HG02798 (cell line): Measurements from ENCODE around the gene CDS2.

ENCODE experiments used
- ATAC-seq: cut with Tn5 transposase; IDR thresholded peaks from one replicate; pipeline ENCODE4 v1.9.1; 2021; ENCODE audit warnings: mild to moderate bottlenecking; ENCODE audit not compliant: unreplicated experiment, poor library complexity

Gene CDS2

GRCh38 chr20:5118220-5119142, 8.3 kb upstream of the CDS2 start:
- no peak for ATAC-seq

- ATAC-seq: no peak
Observed at GRCh38 chr20:5119143-5119434, 7.7 kb upstream of the CDS2 start.

- ATAC-seq: peak; percentile 94
Observed at GRCh38 chr20:5119435-5120184, 7.2 kb upstream of the CDS2 start, which contains the start of gene PCNA. Gene PCNA, minus strand, starts transcription at chr20:5119958. Its CDS starts 160 bp downstream, at chr20:5119798.

- no peak for ATAC-seq
Observed at GRCh38 chr20:5120185-5120476, 6.7 kb upstream of the CDS2 start.

GRCh38 chr20:5122873-5123260, 3.9 kb upstream of the CDS2 start:
- ATAC-seq: no peak

- ATAC-seq: peak; percentile 20
Observed at GRCh38 chr20:5127204-5127858, 523 bp downstream of the CDS2 start.

GRCh38 chr20:5127859-5128424, 1.1 kb downstream of the CDS2 start:
- no peak for ATAC-seq

GRCh38 chr20:5128886-5129285, 2.1 kb downstream of the CDS2 start:
- ATAC-seq: no peak

- no peak for ATAC-seq
Observed at GRCh38 chr20:5131502-5131901, 4.7 kb downstream of the CDS2 start.

- no peak for ATAC-seq
Observed at GRCh38 chr20:5133998-5134397, 7.2 kb downstream of the CDS2 start.

- peak; percentile 58 for ATAC-seq
Observed at GRCh38 chr20:5135363-5136012, 8.7 kb downstream of the CDS2 start.

- ATAC-seq: peak; percentile 28
Observed at GRCh38 chr20:5136096-5136495, 9.3 kb downstream of the CDS2 start.

GRCh38 chr20:5140195-5140594, 13.4 kb downstream of the CDS2 start:
- no peak for ATAC-seq

- ATAC-seq: no peak
Observed at GRCh38 chr20:5141615-5142014, 14.8 kb downstream of the CDS2 start.

- no peak for ATAC-seq
Observed at GRCh38 chr20:5143851-5144250, 17.0 kb downstream of the CDS2 start.

GRCh38 chr20:5145365-5146098, 18.7 kb downstream of the CDS2 start:
- no peak for ATAC-seq

- no peak for ATAC-seq
Observed at GRCh38 chr20:5146099-5146668, 19.4 kb downstream of the CDS2 start.

- ATAC-seq: no peak
Observed at GRCh38 chr20:5146871-5147592, 20.2 kb downstream of the CDS2 start.

GRCh38 chr20:5148581-5148980, 21.8 kb downstream of the CDS2 start:
- ATAC-seq: no peak
